ENCODE measurements around the gene AATK. TPM values are rescaled to one million over a fixed set of nuclear protein-coding genes. Genes with fewer than 3 reads are reported as not detected.
A peak's percentile ranks its signal among the peaks of the same experiment; 100 is the strongest.
"Not testable (repeated sequence)": the region's sequence is repeated elsewhere in the genome, so short reads cannot be mapped to it uniquely, and the experiment has no call there.

The AATK gene
- total RNA-seq, 6 donors from 2014 or later, result 39.2 to 144 (median 92.2) TPM

- no peaks in the 10 kb centered on the region for H3K9me3 ChIP-seq
- 71 to 73% methylated on average over 11 to 13 of the region's 14 CpGs for WGBS, 2 donors
- H3K4me3 ChIP-seq, result no peak overlapping the region
- TF ChIP-seq POLR2A (IDR thresholded peaks at IDR 0.05) (no peak), POLR2AphosphoS5 (IDR thresholded peaks at IDR 0.05) (no peak), EP300 (IDR thresholded peaks at IDR 0.05) (no peak)
- TF ChIP-seq, protein P1, sequence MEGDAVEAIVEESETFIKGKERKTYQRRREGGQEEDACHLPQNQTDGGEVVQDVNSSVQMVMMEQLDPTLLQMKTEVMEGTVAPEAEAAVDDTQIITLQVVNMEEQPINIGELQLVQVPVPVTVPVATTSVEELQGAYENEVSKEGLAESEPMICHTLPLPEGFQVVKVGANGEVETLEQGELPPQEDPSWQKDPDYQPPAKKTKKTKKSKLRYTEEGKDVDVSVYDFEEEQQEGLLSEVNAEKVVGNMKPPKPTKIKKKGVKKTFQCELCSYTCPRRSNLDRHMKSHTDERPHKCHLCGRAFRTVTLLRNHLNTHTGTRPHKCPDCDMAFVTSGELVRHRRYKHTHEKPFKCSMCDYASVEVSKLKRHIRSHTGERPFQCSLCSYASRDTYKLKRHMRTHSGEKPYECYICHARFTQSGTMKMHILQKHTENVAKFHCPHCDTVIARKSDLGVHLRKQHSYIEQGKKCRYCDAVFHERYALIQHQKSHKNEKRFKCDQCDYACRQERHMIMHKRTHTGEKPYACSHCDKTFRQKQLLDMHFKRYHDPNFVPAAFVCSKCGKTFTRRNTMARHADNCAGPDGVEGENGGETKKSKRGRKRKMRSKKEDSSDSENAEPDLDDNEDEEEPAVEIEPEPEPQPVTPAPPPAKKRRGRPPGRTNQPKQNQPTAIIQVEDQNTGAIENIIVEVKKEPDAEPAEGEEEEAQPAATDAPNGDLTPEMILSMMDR (IDR thresholded peaks at IDR 0.05), result no peak
- peak overlapping the region in 3 of 4 donors; percentile 69 to 84 (median 84) for H3K27ac ChIP-seq
- peak; percentile 60 to 73 for DNase-seq
- peaks cover 9 to 16% (median 15%) of the 10 kb centered on the region in 4 donors for H3K4me1 ChIP-seq
- peak; percentile 11 to 58 for ATAC-seq (ENCODE audit: low FRiP score in 2 of 2)
- no peaks in the 10 kb centered on the region for H3K36me3 ChIP-seq
- no peaks in the 10 kb centered on the region for H3K27me3 ChIP-seq
These were observed 17.0 kb downstream of the AATK start for GRCh38 chr17:81148986-81149533.

DNA sequence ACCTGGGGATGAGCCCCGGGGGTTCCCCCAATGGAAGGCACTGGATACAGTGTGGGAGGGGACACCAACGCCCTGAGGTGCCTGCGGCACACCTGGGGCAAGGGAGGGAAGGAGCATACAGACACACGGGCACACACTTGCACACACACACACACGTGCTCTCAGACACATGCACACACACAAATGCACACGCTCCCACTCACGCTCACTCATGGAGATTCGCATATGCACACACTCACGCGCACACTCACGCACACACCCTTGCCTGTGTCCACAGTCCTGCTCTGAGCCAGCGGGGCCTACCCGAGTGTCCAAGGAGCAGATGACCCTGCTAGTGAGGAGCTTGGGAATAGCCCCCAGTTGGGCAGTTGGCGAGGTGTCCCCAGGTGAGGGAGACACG is 17.4 kb downstream of the AATK start:
- peak in 1 of 2 donors; percentile 5 for ATAC-seq (ENCODE audit: low FRiP score in 2 of 2)
- WGBS, 2 donors, result 83 to 89% methylated on average over 6 to 15 of the region's 15 CpGs
- peaks cover 9 to 16% (median 15%) of the 10 kb centered on the region in 4 donors for H3K4me1 ChIP-seq
- H3K27me3 ChIP-seq, result no peaks in the 10 kb centered on the region
- DNase-seq, result no peak
- H3K27ac ChIP-seq, result peak overlapping the region in 2 of 4 donors; percentile 84
- H3K36me3 ChIP-seq, result no peaks in the 10 kb centered on the region
- H3K9me3 ChIP-seq, result no peaks in the 10 kb centered on the region
- H3K4me3 ChIP-seq, result no peak overlapping the region
- TF ChIP-seq EP300 (IDR thresholded peaks at IDR 0.05), result no peak
- TF ChIP-seq POLR2AphosphoS5 (IDR thresholded peaks at IDR 0.05), result no peak
- TF ChIP-seq POLR2A (IDR thresholded peaks at IDR 0.05), result no peak
- TF ChIP-seq, protein P1 (IDR thresholded peaks at IDR 0.05), result no peak

DNA sequence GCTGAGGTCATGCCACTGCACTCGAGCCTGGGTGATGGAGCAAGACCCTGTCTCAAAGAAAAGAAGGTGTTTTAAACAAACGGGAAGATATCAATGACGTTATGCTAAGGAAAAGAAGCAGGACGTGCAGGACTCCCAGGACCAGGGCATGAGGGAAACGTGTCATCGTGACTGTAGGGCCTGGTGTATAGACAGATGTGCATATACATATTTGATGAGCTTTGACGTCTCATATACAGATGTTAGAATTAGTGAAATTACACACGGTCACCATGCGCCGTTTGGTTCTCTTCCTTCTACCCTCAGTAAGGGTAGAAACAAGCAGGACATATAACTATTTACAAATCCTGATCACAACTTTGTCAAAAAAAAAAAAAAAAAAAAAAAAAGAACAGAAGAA is 18.3 kb downstream of the AATK start:
- H3K4me1 ChIP-seq, result peaks cover 13 to 21% (median 20%) of the 10 kb centered on the region in 4 donors
- no peaks in the 10 kb centered on the region for H3K9me3 ChIP-seq
- no peaks in the 10 kb centered on the region for H3K36me3 ChIP-seq
- no peak overlapping the region for H3K27ac ChIP-seq
- H3K4me3 ChIP-seq, result no peak overlapping the region
- H3K27me3 ChIP-seq, result no peaks in the 10 kb centered on the region
- ATAC-seq (ENCODE audit: low FRiP score in 2 of 2) (no peak), DNase-seq (no peak)
- TF ChIP-seq, protein P1 (IDR thresholded peaks at IDR 0.05), result no peak
- TF ChIP-seq POLR2A (IDR thresholded peaks at IDR 0.05), result no peak
- TF ChIP-seq EP300 (IDR thresholded peaks at IDR 0.05), result no peak
- no peak for TF ChIP-seq POLR2AphosphoS5 (IDR thresholded peaks at IDR 0.05)
- 83 to 84% methylated on average over 10 of the region's 10 CpGs for WGBS, 2 donors

- not testable (repeated sequence) for H3K9me3 ChIP-seq; DNase-seq; H3K27ac ChIP-seq; ATAC-seq (ENCODE audit: low FRiP score in 2 of 2); H3K4me3 ChIP-seq; H3K27me3 ChIP-seq; H3K36me3 ChIP-seq
- peaks cover 14 to 28% (median 23%) of the 10 kb centered on the region in 4 donors for H3K4me1 ChIP-seq
- 78 to 81% methylated on average over 10 of the region's 10 CpGs for WGBS, 2 donors
These were observed 19.8 kb downstream of the AATK start for GRCh38 chr17:81146208-81146607.

- TF ChIP-seq POLR2AphosphoS5 (IDR thresholded peaks at IDR 0.05) (no peak), POLR2A (IDR thresholded peaks at IDR 0.05) (no peak)
- TF ChIP-seq, protein P1 (IDR thresholded peaks at IDR 0.05), result no peak
- Histone ChIP-seq H3K4me3 (no peak overlapping the region), H3K36me3 (no peaks in the 10 kb centered on the region), H3K27ac (no peak overlapping the region), H3K4me1 (peaks cover 8 to 16% (median 10%) of the 10 kb centered on the region in 4 donors), H3K9me3 (no peaks in the 10 kb centered on the region), H3K27me3 (no peaks in the 10 kb centered on the region)
- 90 to 91% methylated on average over 12 to 14 of the region's 14 CpGs for WGBS, 2 donors
- ATAC-seq (ENCODE audit: low FRiP score in 2 of 2), result no peak
- peak in 1 of 2 donors; percentile 54 for DNase-seq
These were observed 21.6 kb downstream of the AATK start for GRCh38 chr17:81144423-81144781.

Data from upper lobe of left lung (tissue), 6 donors.